ENCODE results near the gene PRRX2. TPM values are rescaled to one million over a fixed set of nuclear protein-coding genes. Genes with fewer than 3 reads are reported as not detected.

Gene PRRX2
- total RNA-seq, 2 donors from 2014 or later: 1.0 TPM; not detected in 1

GRCh38 chr9:129728744-129729143, 63.3 kb downstream of the PRRX2 start:
- ATAC-seq (no peak), DNase-seq (no peak)
- Histone ChIP-seq H3K27ac (no peak overlapping the region), H3K4me3 (no peak overlapping the region), H3K27me3 (no peaks in the 10 kb centered on the region), H3K36me3 (replicated peaks in 1 of 2; ENCODE audit: insufficient read depth in 1 of 2, low read depth in 2 of 2) (no peaks in the 10 kb centered on the region), H3K9me3 (no peaks in the 10 kb centered on the region), H3K4me1 (peaks cover 4% of the 10 kb centered on the region)
- intact Hi-C loops (cut with DNase I): no loop called here
- WGBS, 2 donors: 87 to 89% methylated on average over 7 of the region's 7 CpGs
- TF ChIP-seq POLR2A (IDR thresholded peaks at IDR 0.05) (no peak), CTCF (IDR thresholded peaks at IDR 0.05) (no peak)

GRCh38 chr9:129731477-129732085, 66.1 kb downstream of the PRRX2 start:
- Histone ChIP-seq H3K36me3 (replicated peaks in 1 of 2; ENCODE audit: insufficient read depth in 1 of 2, low read depth in 2 of 2) (no peaks in the 10 kb centered on the region), H3K9me3 (no peaks in the 10 kb centered on the region), H3K27ac (no peak overlapping the region), H3K4me1 (peaks cover 3% of the 10 kb centered on the region), H3K4me3 (no peak overlapping the region), H3K27me3 (no peaks in the 10 kb centered on the region)
- intact Hi-C loops (cut with DNase I): no loop called here
- DNase-seq: no peak
- ATAC-seq: no peak
- no peak for TF ChIP-seq POLR2A (IDR thresholded peaks at IDR 0.05)
- WGBS, 2 donors: 37 to 38% methylated on average over 6 of the region's 6 CpGs

- H3K4me3 ChIP-seq: no peak overlapping the region
- no peaks in the 10 kb centered on the region for H3K9me3 ChIP-seq
- DNase-seq (no peak), ATAC-seq (no peak)
- H3K4me1 ChIP-seq: peaks cover under 1% of the 10 kb centered on the region
- TF ChIP-seq POLR2A (IDR thresholded peaks at IDR 0.05) (no peak), CTCF (IDR thresholded peaks at IDR 0.05) (no peak)
- 44 to 60% methylated on average over 5 to 10 of the region's 10 CpGs for WGBS, 2 donors
- intact Hi-C loops (cut with DNase I): no loop called here
- H3K27me3 ChIP-seq: no peaks in the 10 kb centered on the region
- H3K27ac ChIP-seq: no peak overlapping the region
- H3K36me3 ChIP-seq (replicated peaks in 1 of 2; ENCODE audit: insufficient read depth in 1 of 2, low read depth in 2 of 2): no peaks in the 10 kb centered on the region
Observed at GRCh38 chr9:129732100-129732499, 66.7 kb downstream of the PRRX2 start.

GRCh38 chr9:129732946-129733631, 67.6 kb downstream of the PRRX2 start:
- Histone ChIP-seq H3K27ac (no peak overlapping the region), H3K36me3 (replicated peaks in 1 of 2; ENCODE audit: insufficient read depth in 1 of 2, low read depth in 2 of 2) (no peaks in the 10 kb centered on the region), H3K9me3 (no peaks in the 10 kb centered on the region), H3K27me3 (no peaks in the 10 kb centered on the region), H3K4me1 (peaks cover 10% of the 10 kb centered on the region), H3K4me3 (no peak overlapping the region)
- DNase-seq: no peak
- no peak for TF ChIP-seq POLR2A (IDR thresholded peaks at IDR 0.05)
- TF ChIP-seq CTCF (IDR thresholded peaks at IDR 0.05): no peak
- intact Hi-C loops (cut with DNase I): no loop called here
- ATAC-seq: no peak
- whole genome bisulfite sequencing, 2 donors: 77 to 80% methylated on average over 20 to 23 of the region's 23 CpGs

GRCh38 chr9:129733632-129733953, 68.1 kb downstream of the PRRX2 start:
- intact Hi-C loops (cut with DNase I): no loop called here
- H3K36me3 ChIP-seq (replicated peaks in 1 of 2; ENCODE audit: insufficient read depth in 1 of 2, low read depth in 2 of 2): no peaks in the 10 kb centered on the region
- no peak overlapping the region for H3K4me3 ChIP-seq
- H3K4me1 ChIP-seq: peaks cover 14% of the 10 kb centered on the region
- H3K27ac ChIP-seq: no peak overlapping the region
- WGBS, 2 donors: 66 to 75% methylated on average over 2 of the region's 2 CpGs
- no peak for DNase-seq
- H3K9me3 ChIP-seq: no peaks in the 10 kb centered on the region
- no peak for ATAC-seq
- TF ChIP-seq CTCF (IDR thresholded peaks at IDR 0.05) (no peak), POLR2A (IDR thresholded peaks at IDR 0.05) (no peak)
- no peaks in the 10 kb centered on the region for H3K27me3 ChIP-seq
